ENCODE data around the gene DPH3.

DNA sequence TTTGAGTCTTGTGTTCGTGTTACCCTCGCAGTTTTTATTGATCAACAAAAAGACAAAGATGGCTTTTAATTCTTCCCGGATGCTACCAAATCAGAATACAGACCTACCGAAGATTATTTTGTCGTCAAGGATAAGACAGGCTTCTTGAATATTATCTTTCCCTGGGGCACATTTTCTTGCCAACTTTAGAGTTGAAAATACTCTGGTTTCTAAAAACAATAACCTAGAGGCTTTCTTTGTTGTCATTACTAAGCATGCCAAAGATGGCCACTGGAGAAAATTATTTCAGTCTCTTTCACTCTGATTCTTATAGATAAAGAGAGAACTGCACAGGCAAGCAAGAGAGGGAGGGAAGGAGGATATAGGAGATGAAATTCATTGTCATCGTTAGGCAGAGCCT, 34.1 kb upstream of the DPH3 start:
- TF ChIP-seq POLR2AphosphoS5 (IDR thresholded peaks at IDR 0.05; ENCODE audit: low read depth, low read length): no peak
- TF ChIP-seq, protein P1, sequence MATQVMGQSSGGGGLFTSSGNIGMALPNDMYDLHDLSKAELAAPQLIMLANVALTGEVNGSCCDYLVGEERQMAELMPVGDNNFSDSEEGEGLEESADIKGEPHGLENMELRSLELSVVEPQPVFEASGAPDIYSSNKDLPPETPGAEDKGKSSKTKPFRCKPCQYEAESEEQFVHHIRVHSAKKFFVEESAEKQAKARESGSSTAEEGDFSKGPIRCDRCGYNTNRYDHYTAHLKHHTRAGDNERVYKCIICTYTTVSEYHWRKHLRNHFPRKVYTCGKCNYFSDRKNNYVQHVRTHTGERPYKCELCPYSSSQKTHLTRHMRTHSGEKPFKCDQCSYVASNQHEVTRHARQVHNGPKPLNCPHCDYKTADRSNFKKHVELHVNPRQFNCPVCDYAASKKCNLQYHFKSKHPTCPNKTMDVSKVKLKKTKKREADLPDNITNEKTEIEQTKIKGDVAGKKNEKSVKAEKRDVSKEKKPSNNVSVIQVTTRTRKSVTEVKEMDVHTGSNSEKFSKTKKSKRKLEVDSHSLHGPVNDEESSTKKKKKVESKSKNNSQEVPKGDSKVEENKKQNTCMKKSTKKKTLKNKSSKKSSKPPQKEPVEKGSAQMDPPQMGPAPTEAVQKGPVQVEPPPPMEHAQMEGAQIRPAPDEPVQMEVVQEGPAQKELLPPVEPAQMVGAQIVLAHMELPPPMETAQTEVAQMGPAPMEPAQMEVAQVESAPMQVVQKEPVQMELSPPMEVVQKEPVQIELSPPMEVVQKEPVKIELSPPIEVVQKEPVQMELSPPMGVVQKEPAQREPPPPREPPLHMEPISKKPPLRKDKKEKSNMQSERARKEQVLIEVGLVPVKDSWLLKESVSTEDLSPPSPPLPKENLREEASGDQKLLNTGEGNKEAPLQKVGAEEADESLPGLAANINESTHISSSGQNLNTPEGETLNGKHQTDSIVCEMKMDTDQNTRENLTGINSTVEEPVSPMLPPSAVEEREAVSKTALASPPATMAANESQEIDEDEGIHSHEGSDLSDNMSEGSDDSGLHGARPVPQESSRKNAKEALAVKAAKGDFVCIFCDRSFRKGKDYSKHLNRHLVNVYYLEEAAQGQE (IDR thresholded peaks at IDR 0.05; ENCODE audit: insufficient read depth in 1 of 2, low read depth in 2 of 2, low read length in 2 of 2): no peak
